KBM-7 (cell line): Measurements from ENCODE around the gene AK8.
A peak's percentile ranks its signal among the peaks of the same experiment; 100 is the strongest.

ENCODE experiments used
- DNase-seq: peaks from one replicate; pipeline ENCODE4 v3.0.0-alpha.2; 2015
- in situ Hi-C: fragments of 300-500 bp; cut with MboI; formaldehyde crosslinking; loops from 2 replicates; pipeline ENCODE4 v1.14.3; 2020; ENCODE audit warnings: low sequenced_read_pairs, low pct_unique_long_range_greater_than_20kb, mixed read lengths

The AK8 gene

DNA sequence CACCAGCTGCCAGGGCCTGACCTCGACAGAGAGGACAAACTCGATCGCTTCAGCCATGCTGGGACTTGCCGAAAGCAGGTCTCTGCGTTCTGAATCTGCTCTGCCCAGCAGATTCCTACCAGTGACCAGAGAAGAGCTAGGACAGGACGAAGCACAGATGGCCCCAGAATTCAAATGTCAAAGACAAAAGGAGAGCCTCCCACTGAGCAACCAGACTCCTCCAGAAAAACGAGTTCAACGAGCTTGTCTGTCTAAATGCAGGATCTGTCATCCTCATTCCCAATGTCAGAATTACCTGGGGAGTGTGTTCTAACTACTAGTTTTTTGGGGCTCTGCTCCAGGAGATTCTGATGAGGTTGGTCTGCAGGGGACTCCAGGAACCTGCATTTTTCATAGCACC is 13.4 kb downstream of the AK8 start:
- in situ Hi-C loops = no loop called here
- DNase-seq = no peak

DNA sequence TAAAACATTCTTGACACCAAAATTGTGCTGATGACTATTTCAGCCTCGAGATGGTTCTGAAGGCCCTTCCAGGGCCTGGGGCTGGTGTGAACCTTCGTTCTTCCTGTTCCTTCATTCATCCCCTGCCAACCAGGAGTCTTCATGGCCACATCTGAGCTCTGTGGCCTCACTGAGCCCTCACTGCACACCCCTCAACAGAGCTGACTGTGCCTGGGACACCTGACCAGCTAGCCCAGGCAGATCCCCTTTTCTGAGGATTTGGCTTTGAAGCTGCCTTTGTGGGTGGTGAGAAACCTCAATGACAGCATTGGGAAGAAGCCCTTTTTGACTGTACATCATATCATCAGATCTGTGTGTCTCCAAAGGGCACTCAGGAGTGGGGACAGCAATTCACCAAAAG is 13.8 kb downstream of the AK8 start:
- no peak for DNase-seq
- in situ Hi-C loops = no loop called here

DNA sequence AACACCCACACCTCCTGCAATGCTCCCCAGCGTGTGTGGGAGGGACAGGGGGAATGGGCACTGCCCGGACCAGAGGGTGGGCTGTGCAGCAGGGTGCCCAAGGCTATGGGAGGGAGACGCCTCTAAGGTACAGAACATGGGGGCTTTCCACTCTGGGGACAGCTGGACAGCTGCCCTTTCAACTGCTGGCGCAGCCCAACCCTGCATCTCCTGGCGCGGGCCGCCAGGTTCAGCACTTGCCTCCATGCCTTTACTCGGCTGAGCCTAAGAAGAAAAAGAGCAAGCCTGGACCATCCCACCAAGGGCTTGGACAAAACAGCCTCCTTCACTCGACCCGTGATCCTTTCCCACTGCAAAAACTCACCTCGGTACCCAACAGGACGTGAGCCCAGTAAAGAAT is 15.0 kb downstream of the AK8 start:
- no peak for DNase-seq
- in situ Hi-C loops = no loop called here

DNA sequence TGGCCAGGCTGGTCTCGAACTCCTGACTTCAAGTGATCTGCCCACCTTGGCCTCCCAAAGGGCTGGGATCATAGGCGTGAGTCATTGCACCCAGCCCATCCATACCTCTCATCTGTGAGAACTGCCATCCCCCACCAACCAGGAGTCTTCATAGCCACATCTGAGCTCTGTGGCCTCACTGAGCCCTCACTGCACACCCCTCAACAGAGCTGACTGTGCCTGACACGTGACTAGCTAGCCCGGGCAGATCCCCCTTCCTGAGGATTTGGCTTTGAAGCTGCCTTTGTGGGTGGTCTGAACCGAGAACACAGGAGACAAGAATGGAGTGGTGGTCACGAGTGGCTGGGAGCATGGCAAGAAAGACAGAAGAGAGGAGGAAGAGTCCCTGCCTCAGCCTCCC is 15.6 kb downstream of the AK8 start:
- in situ Hi-C loops = no loop called here
- DNase-seq = no peak

DNA sequence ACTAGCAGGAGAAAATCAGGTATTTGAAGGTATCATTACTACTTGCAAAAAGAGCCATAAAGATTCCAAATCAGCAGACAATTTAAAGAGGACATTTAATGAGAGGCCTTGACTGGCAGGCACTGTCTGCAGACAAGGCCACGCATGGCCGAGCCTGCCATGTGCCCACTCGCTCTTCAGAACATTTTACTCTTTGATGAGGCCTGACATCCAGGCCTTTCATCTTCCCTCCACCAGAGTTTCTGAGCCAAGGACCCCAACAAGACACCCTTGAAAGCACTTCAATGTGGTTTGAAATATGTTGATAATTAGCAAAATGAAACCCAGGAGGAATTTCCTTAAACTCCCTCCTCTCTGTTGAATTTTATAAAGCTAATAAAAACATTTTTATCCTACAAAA is 16.4 kb downstream of the AK8 start:
- DNase-seq = no peak
- in situ Hi-C loops = no loop called here

DNA sequence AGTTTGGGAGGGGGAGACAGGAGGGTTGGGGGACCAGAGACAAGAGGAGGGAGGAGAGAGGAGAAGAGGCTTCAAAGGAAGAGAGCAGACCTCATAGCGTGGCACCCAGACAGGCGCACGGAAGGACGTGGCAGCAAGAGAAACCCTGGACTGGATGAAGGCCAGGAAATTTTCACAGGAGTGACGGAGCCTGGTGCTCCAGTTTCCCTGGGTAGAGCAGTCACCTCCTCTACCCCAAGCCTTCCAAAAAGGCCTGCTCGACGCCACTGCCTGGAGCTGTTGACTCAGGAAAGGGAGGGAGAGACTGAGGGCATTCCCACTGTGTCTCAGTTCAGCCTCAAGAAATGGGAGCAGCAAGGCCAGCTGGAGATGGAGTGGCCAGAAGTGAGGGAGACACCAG is 19.3 kb downstream of the AK8 start:
- in situ Hi-C loops = no loop called here

DNA sequence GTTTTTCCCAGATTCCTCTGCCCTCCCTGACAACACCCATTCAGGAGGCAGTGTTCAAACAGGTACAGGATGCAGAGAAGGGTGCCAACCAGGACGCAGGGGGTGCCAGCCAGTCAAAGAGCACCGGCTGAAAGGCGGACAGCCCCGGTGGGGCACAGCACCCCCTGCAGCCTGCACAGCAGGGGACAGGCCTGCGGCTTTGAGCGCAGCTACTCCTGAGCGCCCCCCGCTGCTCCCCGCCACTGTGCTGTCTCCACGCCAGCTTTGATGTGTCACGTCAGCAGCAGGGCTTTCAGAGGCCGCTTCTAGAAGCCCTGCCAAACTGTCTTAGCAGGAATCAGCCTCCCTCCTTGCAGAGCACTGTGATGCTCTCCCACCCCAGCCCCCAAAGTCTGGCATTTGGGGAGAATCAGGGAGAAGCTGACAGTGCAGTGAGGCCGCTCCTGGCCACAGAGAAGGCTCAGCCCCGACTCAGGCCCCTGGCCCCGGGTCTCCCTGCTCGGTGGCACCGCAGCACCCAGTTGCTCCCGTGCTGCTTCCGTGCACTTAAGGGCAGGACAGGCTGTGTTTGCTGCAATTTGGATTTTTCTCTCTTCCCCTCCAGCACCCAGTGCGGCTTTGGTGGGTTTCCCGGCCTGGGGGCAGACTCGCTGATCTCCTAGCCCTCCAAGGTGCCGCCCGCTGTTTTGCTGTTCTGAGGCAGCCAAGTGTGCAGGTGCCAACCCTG is 20.3 kb downstream of the AK8 start:
- in situ Hi-C loops = no loop called here
- no peak for DNase-seq

More for the DNA sequence above, 19.3 kb downstream of the AK8 start:
- DNase-seq = no peak

GRCh38 chr9:132857031-132857430 is 21.1 kb downstream of the AK8 start:
- in situ Hi-C loops = no loop called here
- no peak for DNase-seq

- in situ Hi-C loops = no loop called here
- no peak for DNase-seq
Measured at GRCh38 chr9:132855904-132856303, 22.2 kb downstream of the AK8 start.

GRCh38 chr9:132854832-132855231 is 23.3 kb downstream of the AK8 start:
- DNase-seq = no peak
- in situ Hi-C loops = no loop called here

GRCh38 chr9:132853482-132853881 is 24.6 kb downstream of the AK8 start:
- DNase-seq = no peak
- in situ Hi-C loops = no loop called here

DNA sequence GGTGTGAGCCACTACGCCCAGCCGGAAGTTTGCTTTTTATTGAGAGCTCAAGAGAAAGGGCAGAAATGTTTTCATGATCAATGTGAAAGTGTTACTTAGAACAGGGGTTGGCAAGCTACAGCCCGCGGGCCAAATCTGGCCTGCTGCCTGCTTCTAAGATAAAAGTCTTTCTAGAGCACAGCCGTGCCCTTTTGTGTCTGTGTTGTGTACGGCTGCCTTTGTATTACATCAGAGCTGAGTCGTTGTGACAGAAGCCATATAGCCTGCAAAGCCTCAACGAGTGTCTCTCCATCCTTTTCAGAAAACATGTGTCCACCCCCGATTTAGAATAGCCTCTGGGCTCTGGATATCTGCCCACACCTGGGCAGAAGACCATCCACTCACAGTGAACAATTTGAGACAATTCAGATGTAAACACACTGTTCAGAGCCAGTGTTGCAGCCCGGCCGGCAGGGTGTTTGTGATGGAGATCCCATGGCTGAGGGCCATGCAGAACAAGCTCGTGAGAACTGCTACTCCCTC is 28.8 kb downstream of the AK8 start:
- in situ Hi-C loops = no loop called here
- no peak for DNase-seq

- no peak for DNase-seq
- in situ Hi-C loops = no loop called here
Measured at GRCh38 chr9:132846918-132847515, 31.1 kb downstream of the AK8 start.

DNA sequence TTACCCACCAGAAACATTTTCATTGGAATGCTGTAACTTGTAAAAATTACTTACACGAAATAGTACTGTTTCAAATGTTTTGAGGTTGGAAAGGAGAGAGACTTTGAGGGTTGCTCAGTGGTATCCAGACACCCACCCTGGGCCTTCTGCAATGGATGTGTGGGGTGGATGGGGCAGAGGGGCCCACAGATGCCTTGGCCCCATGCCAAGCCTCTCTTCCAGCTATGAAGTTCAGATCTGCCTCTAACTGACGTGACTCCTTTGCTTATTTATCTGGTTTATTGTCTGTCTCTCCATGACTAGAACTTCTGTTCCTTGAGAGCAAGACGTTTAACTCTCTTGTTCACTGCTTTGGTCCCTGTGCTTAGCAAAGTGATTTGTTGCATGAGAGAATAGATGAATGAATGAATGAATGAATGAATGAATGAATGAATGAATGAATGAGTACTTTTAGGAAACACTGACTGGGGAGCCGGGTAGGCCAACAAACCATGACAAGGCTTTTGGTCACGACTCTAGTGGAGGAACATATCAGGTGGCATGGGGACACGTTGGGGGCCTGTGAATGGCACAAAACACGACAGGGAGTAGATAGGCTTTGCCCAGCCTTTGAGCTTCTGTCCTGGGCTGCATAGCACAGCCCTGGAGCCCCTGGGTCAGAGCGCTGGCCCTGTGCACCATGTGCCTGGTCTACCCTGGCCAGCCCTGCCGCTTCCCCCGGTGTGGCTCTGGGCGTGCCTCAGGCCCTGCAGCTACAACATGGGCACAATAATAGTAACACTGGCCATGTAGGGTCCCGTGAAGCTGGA is 31.8 kb downstream of the AK8 start:
- in situ Hi-C loops = no loop called here
- no peak for DNase-seq

- DNase-seq = no peak
Measured at GRCh38 chr9:132842124-132843044, 35.7 kb downstream of the AK8 start.

DNA sequence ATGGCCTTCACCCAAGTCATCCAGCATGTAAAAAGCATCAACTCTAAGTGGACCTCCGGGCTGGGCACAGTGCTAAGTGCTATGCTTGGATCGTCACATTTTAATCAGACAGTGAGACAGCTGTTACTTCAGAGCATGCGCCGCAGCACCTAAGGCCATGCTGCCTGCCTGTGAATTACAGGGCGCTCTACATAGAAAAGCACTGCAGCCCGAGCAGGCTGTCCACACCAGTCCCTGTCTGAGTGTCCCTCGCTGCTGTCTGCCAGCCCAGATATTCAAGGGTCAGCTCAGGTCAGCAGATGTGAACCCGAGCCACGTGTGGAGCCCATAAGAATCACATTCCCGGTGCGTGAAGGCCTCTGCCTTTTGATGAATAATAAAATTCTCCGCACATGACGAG is 37.1 kb downstream of the AK8 start:
- no peak for DNase-seq
- in situ Hi-C loops = no loop called here

More at GRCh38 chr9:132842124-132843044, 35.7 kb downstream of the AK8 start:
- in situ Hi-C loops = no loop called here

GRCh38 chr9:132838291-132838690 is 39.8 kb downstream of the AK8 start:
- in situ Hi-C loops = no loop called here
- no peak for DNase-seq

- peak; percentile 21 for DNase-seq
- in situ Hi-C loops = no loop called here
Measured at GRCh38 chr9:132837501-132838286, 40.4 kb downstream of the AK8 start.
